IMR-90 (cell line): Measurements from ENCODE around the gene ZDHHC12.

Experiments used
- MAFK ChIP-seq: IDR thresholded peaks from 2 replicates; pipeline ENCODE4 v1.6.1; 2012; ENCODE audit warnings: low read depth, low read length, improper control_type of control experiment
- POLR2A ChIP-seq: IDR thresholded peaks from 2 replicates; pipeline ENCODE4 v1.6.1; 2012; ENCODE audit warnings: mild to moderate bottlenecking, low read depth, low read length
- TF ChIP-seq, protein P1 (sequence below): conservative IDR thresholded peaks from 2 replicates; pipeline ENCODE4 v1.5.1; 2012; ENCODE audit warnings: mild to moderate bottlenecking, low read depth, low read length, improper control_type of control experiment

DNA sequence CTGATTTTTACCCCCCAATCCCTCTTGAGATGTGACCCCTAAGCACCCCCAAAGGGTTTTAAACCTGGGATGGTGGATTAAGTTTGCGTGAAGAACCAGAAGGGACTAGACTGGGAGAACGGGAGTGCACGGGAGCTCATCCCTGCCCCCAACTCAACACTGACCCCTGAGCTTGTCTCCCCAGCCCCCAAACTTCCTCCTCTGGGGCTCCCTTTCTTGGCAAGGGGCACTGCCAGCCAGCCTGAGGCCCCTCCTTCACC is 39.9 kb downstream of the ZDHHC12 start:
- TF ChIP-seq MAFK (no peak), POLR2A (no peak)
- TF ChIP-seq, protein P1, sequence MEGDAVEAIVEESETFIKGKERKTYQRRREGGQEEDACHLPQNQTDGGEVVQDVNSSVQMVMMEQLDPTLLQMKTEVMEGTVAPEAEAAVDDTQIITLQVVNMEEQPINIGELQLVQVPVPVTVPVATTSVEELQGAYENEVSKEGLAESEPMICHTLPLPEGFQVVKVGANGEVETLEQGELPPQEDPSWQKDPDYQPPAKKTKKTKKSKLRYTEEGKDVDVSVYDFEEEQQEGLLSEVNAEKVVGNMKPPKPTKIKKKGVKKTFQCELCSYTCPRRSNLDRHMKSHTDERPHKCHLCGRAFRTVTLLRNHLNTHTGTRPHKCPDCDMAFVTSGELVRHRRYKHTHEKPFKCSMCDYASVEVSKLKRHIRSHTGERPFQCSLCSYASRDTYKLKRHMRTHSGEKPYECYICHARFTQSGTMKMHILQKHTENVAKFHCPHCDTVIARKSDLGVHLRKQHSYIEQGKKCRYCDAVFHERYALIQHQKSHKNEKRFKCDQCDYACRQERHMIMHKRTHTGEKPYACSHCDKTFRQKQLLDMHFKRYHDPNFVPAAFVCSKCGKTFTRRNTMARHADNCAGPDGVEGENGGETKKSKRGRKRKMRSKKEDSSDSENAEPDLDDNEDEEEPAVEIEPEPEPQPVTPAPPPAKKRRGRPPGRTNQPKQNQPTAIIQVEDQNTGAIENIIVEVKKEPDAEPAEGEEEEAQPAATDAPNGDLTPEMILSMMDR, result no peak
